ENCODE data around the gene NSUN2. TPM values are rescaled to one million over a fixed set of nuclear protein-coding genes. Genes with fewer than 3 reads are reported as not detected.

NSUN2 gene
- total RNA-seq, 4 donors from 2014 or later: 27.5 to 134 (median 55.8) TPM

GRCh38 chr5:6604341-6604740 lies 28.5 kb downstream of the NSUN2 start:
- Histone ChIP-seq H3K4me1 (no peaks in the 10 kb centered on the region), H3K27me3 (no peaks in the 10 kb centered on the region), H3K36me3 (peaks cover 0 to 99% (median 2%) of the 10 kb centered on the region in 3 donors), H3K9me3 (no peaks in the 10 kb centered on the region), H3K27ac (no peak overlapping the region), H3K4me3 (no peak overlapping the region)
- no peak for DNase-seq
- TF ChIP-seq POLR2A (IDR thresholded peaks at IDR 0.05) (no peak), CTCF (IDR thresholded peaks at IDR 0.05) (no peak)

GRCh38 chr5:6603643-6604042 lies 29.2 kb downstream of the NSUN2 start:
- Histone ChIP-seq H3K9me3 (no peaks in the 10 kb centered on the region), H3K27me3 (no peaks in the 10 kb centered on the region), H3K27ac (no peak overlapping the region), H3K36me3 (peaks cover 0 to 98% (median 2%) of the 10 kb centered on the region in 3 donors), H3K4me3 (no peak overlapping the region), H3K4me1 (no peaks in the 10 kb centered on the region)
- DNase-seq: no peak
- no peak for TF ChIP-seq POLR2A (IDR thresholded peaks at IDR 0.05)
- TF ChIP-seq CTCF (IDR thresholded peaks at IDR 0.05): no peak

- no peak for DNase-seq
- TF ChIP-seq POLR2A (IDR thresholded peaks at IDR 0.05): no peak
- no peak for TF ChIP-seq CTCF (IDR thresholded peaks at IDR 0.05)
- no peak overlapping the region for H3K27ac ChIP-seq
- no peaks in the 10 kb centered on the region for H3K27me3 ChIP-seq
- H3K4me3 ChIP-seq: no peak overlapping the region
- H3K4me1 ChIP-seq: no peaks in the 10 kb centered on the region
- H3K9me3 ChIP-seq: no peaks in the 10 kb centered on the region
- H3K36me3 ChIP-seq: peaks cover 0 to 98% (median 2%) of the 10 kb centered on the region in 3 donors
Observed at GRCh38 chr5:6602441-6602840, 30.4 kb downstream of the NSUN2 start.

GRCh38 chr5:6601816-6602215 lies 31.0 kb downstream of the NSUN2 start:
- no peak overlapping the region for H3K4me3 ChIP-seq
- no peak for DNase-seq
- H3K27me3 ChIP-seq: no peaks in the 10 kb centered on the region
- no peaks in the 10 kb centered on the region for H3K4me1 ChIP-seq
- H3K27ac ChIP-seq: no peak overlapping the region
- H3K36me3 ChIP-seq: peaks cover 0 to 96% (median 2%) of the 10 kb centered on the region in 3 donors
- no peaks in the 10 kb centered on the region for H3K9me3 ChIP-seq
- TF ChIP-seq POLR2A (IDR thresholded peaks at IDR 0.05) (no peak), CTCF (IDR thresholded peaks at IDR 0.05) (no peak)

- Histone ChIP-seq H3K9me3 (no peaks in the 10 kb centered on the region), H3K4me1 (no peaks in the 10 kb centered on the region), H3K27me3 (no peaks in the 10 kb centered on the region), H3K4me3 (no peak overlapping the region), H3K27ac (no peak overlapping the region), H3K36me3 (peaks cover 0 to 95% (median 0%) of the 10 kb centered on the region in 3 donors)
- TF ChIP-seq POLR2A (IDR thresholded peaks at IDR 0.05) (no peak), CTCF (IDR thresholded peaks at IDR 0.05) (no peak)
- no peak for DNase-seq
Observed at GRCh38 chr5:6601271-6601670, 31.6 kb downstream of the NSUN2 start.

GRCh38 chr5:6599739-6600138 lies 33.1 kb downstream of the NSUN2 start:
- no peak for DNase-seq
- Histone ChIP-seq H3K36me3 (peaks cover 0 to 79% (median 0%) of the 10 kb centered on the region in 3 donors), H3K27ac (no peak overlapping the region), H3K4me3 (no peak overlapping the region), H3K27me3 (no peaks in the 10 kb centered on the region), H3K9me3 (no peaks in the 10 kb centered on the region), H3K4me1 (no peaks in the 10 kb centered on the region)
- TF ChIP-seq CTCF (IDR thresholded peaks at IDR 0.05): no peak
- no peak for TF ChIP-seq POLR2A (IDR thresholded peaks at IDR 0.05)
